Panc1 (cell line): ENCODE measurements around the gene OR52W1.

ENCODE experiments used
- CTCF ChIP-seq: fragments of 450-650 bp; IDR thresholded peaks from 2 replicates; pipeline ENCODE4 v1.5.1; 2017; ENCODE audit warnings: mild to moderate bottlenecking
- POLR2AphosphoS5 ChIP-seq: IDR thresholded peaks from 2 replicates; pipeline ENCODE4 v1.6.1; 2012; ENCODE audit warnings: mild to moderate bottlenecking, low read depth, low read length, moderate library complexity
- REST ChIP-seq, 2 experiments: IDR thresholded peaks; 2 replicates each; pipeline ENCODE4 v1.6.1; 2011 to 2012; ENCODE audit warnings: low read depth in 2 of 2, control low read depth in 1 of 2, low read length in 1 of 2, mild to moderate bottlenecking in 1 of 2, moderate library complexity in 1 of 2; ENCODE audit not compliant: insufficient read depth in 1 of 2

GRCh38 chr11:6201481-6201880 is 2.5 kb downstream of the OR52W1 start:
- TF ChIP-seq POLR2AphosphoS5 (no peak), CTCF (no peak), REST (IDR thresholded peaks at IDR 0.05; ENCODE audit: insufficient read depth in 1 of 2, low read depth in 2 of 2, low read length in 1 of 2) (no peak)
